SU-DHL-6 (cell line): ENCODE results near the gene LRRN4.

Experiments
- CTCF ChIP-seq: fragments of 200-600 bp; sonication (generic); IDR thresholded peaks from one replicate; pipeline ENCODE4 v1.5.1; 2017; ENCODE audit warnings: antibody characterized with exemption, mild to moderate bottlenecking, low read length, moderate library complexity; ENCODE audit not compliant: insufficient read depth, poor library complexity, severe bottlenecking
- EZH2phosphoT487 ChIP-seq: fragments of 200-600 bp; sonication (generic), shearing (Covaris generic); conservative IDR thresholded peaks from 2 replicates; pipeline ENCODE4 v1.6.1; 2018; ENCODE audit warnings: mild to moderate bottlenecking, antibody characterized with exemption, low read length, moderate library complexity, mixed read lengths

- TF ChIP-seq CTCF = no peak
- TF ChIP-seq EZH2phosphoT487 = no peak
Measured at GRCh38 chr20:6037082-6037481, 16.8 kb downstream of the LRRN4 start.
